Gastroesophageal sphincter (tissue), 4 donors: Measurements from ENCODE around the gene MBTPS1. TPM values are rescaled to one million over a fixed set of nuclear protein-coding genes. Genes with fewer than 3 reads are reported as not detected.

Experiments
- ATAC-seq: fragments of 150-250 bp; one replicate; pipeline ENCODE4 v1.9.1; 2016; ENCODE audit warnings: mild to moderate bottlenecking, moderate library complexity
- H3K27ac ChIP-seq, 4 donors: fragments of 200-600 bp; sonication (generic) in 3 of 4; 1 replicate in 3 of 4; 2 replicates in 1 of 4; pipeline ENCODE4 v1.5.1; 2016 to 2019
- H3K27me3 ChIP-seq: fragments of 200-600 bp; sonication (generic); one replicate; pipeline ENCODE4 v1.5.1; 2019
- H3K36me3 ChIP-seq, 2 donors: fragments of 200-600 bp; sonication (generic); one replicate each; pipeline ENCODE4 v1.5.1; 2019; ENCODE audit warnings: control low read depth in 1 of 2
- H3K4me1 ChIP-seq, 3 donors: fragments of 200-600 bp; sonication (generic); 1 replicate in 2 of 3; 2 replicates in 1 of 3; pipeline ENCODE4 v1.5.1; 2016 to 2019; ENCODE audit warnings: control low read depth in 2 of 3
- H3K4me3 ChIP-seq, 2 donors: fragments of 200-600 bp; sonication (generic); one replicate each; pipeline ENCODE4 v1.5.1; 2019; ENCODE audit warnings: mild to moderate bottlenecking in 1 of 2, moderate library complexity in 1 of 2
- H3K9me3 ChIP-seq, 3 donors: fragments of 200-600 bp; sonication (generic); one replicate each; pipeline ENCODE4 v1.5.1; 2017 to 2019; ENCODE audit warnings: control low read depth in 2 of 3
- CTCF ChIP-seq, 4 experiments: fragments of 200-600 bp in 2 of 4; fragments of 450-650 bp in 2 of 4; sonication (generic) in 1 of 4; IDR thresholded peaks; one replicate each; pipeline ENCODE4 v1.5.1; 2017 to 2019; ENCODE audit warnings: antibody characterized with exemption in 4 of 4, mild to moderate bottlenecking in 2 of 4, moderate library complexity in 2 of 4
- EP300 ChIP-seq: sonication (generic); formaldehyde crosslinking; IDR thresholded peaks from one replicate; pipeline ENCODE4 v1.6.1; 2017; ENCODE audit warnings: antibody characterized with exemption, mild to moderate bottlenecking
- POLR2A ChIP-seq, 2 donors: fragments of 450-650 bp; IDR thresholded peaks; one replicate each; pipeline ENCODE4 v1.6.1; 2017; ENCODE audit warnings: antibody characterized with exemption in 2 of 2, mild to moderate bottlenecking in 2 of 2, moderate library complexity in 1 of 2
- POLR2AphosphoS5 ChIP-seq: sonication (generic); formaldehyde crosslinking; IDR thresholded peaks from one replicate; pipeline ENCODE4 v1.6.1; 2017; ENCODE audit warnings: antibody characterized with exemption
- WGBS, 2 donors: methylation state at CpG; one replicate each; pipeline ENCODE4 v1.1.5; 2018; ENCODE audit warnings: low coverage in 1 of 2; 5-methylcytosine and 5-hydroxymethylcytosine counted together
- total RNA-seq, 4 donors: library from RNA; depleted of rRNA; stranded (reverse); fragments of >200 nt; gene quantifications; one replicate each; pipeline ENCODE4 v1.1.0, GENCODE V29; 2016

MBTPS1 gene
- total RNA-seq, 4 donors from 2014 or later, result 84.0 to 98.6 (median 90.9) TPM

GRCh38 chr16:84061236-84061819, 55.4 kb downstream of the MBTPS1 start:
- no peak overlapping the region for H3K4me3 ChIP-seq
- peaks cover 0 to 11% (median 0%) of the 10 kb centered on the region in 3 donors for H3K4me1 ChIP-seq
- WGBS, 2 donors, result 100% methylated on average over 1 of the region's 7 CpGs; no CpG with 5 or more reads in 1 of the 2 donors
- no peaks in the 10 kb centered on the region for H3K9me3 ChIP-seq
- no peak for ATAC-seq
- TF ChIP-seq POLR2A (IDR thresholded peaks at IDR 0.05) (no peak), POLR2AphosphoS5 (no peak), EP300 (no peak), CTCF (IDR thresholded peaks at IDR 0.05) (no peak)
- no peaks in the 10 kb centered on the region for H3K27me3 ChIP-seq
- peaks cover 0 to 100% of the 10 kb centered on the region in 2 donors for H3K36me3 ChIP-seq
- H3K27ac ChIP-seq, result no peak overlapping the region

- H3K9me3 ChIP-seq, result no peaks in the 10 kb centered on the region
- H3K4me1 ChIP-seq, result peaks cover 0 to 22% (median 0%) of the 10 kb centered on the region in 3 donors
- H3K27me3 ChIP-seq, result no peaks in the 10 kb centered on the region
- H3K27ac ChIP-seq, result no peak overlapping the region
- TF ChIP-seq CTCF (IDR thresholded peaks at IDR 0.05) (no peak), EP300 (no peak), POLR2A (IDR thresholded peaks at IDR 0.05) (no peak)
- no peak for ATAC-seq
- no peak overlapping the region for H3K4me3 ChIP-seq
- 91 to 96% methylated on average over 7 to 8 of the region's 28 CpGs for WGBS, 2 donors
- peaks cover 0 to 100% of the 10 kb centered on the region in 2 donors for H3K36me3 ChIP-seq
Observed at GRCh38 chr16:84059946-84060901, 56.5 kb downstream of the MBTPS1 start.

GRCh38 chr16:84059111-84059510, 57.6 kb downstream of the MBTPS1 start:
- WGBS, 2 donors, result 90 to 91% methylated on average over 11 of the region's 11 CpGs
- H3K4me3 ChIP-seq, result no peak overlapping the region
- H3K9me3 ChIP-seq, result no peaks in the 10 kb centered on the region
- TF ChIP-seq EP300, result no peak
- no peak for TF ChIP-seq CTCF (IDR thresholded peaks at IDR 0.05)
- no peak for TF ChIP-seq POLR2A (IDR thresholded peaks at IDR 0.05)
- no peak for TF ChIP-seq POLR2AphosphoS5
- no peak for ATAC-seq
- H3K27ac ChIP-seq, result no peak overlapping the region
- H3K4me1 ChIP-seq, result peaks cover 0 to 27% (median 0%) of the 10 kb centered on the region in 3 donors
- no peaks in the 10 kb centered on the region for H3K27me3 ChIP-seq
- peaks cover 0 to 100% of the 10 kb centered on the region in 2 donors for H3K36me3 ChIP-seq

- no peak for TF ChIP-seq EP300
- TF ChIP-seq CTCF (IDR thresholded peaks at IDR 0.05), result no peak
- no peak for TF ChIP-seq POLR2AphosphoS5
- TF ChIP-seq POLR2A (IDR thresholded peaks at IDR 0.05), result no peak
- no peaks in the 10 kb centered on the region for H3K9me3 ChIP-seq
- ATAC-seq, result no peak
- H3K27me3 ChIP-seq, result no peaks in the 10 kb centered on the region
- H3K4me1 ChIP-seq, result peaks cover 0 to 27% (median 0%) of the 10 kb centered on the region in 3 donors
- no peak overlapping the region for H3K4me3 ChIP-seq
- H3K27ac ChIP-seq, result no peak overlapping the region
- peaks cover 0 to 100% of the 10 kb centered on the region in 2 donors for H3K36me3 ChIP-seq
- WGBS, 2 donors, result 73 to 82% methylated on average over 5 of the region's 11 CpGs
Observed at GRCh38 chr16:84058664-84059063, 58.1 kb downstream of the MBTPS1 start.
